Stimulated activated CD8-positive, alpha-beta memory T cell treated with anti-CD3 and anti-CD28 coated beads, Interleukin-4, amount 100 ng/mL, for 48 hours (primary cell): Measurements from ENCODE around the gene IL1A.
A peak's percentile ranks its signal among the peaks of the same experiment; 100 is the strongest.

Source experiments
- DNase-seq: peaks from one replicate; pipeline ENCODE4 v3.0.0-alpha.2; 2020

Gene IL1A

DNA sequence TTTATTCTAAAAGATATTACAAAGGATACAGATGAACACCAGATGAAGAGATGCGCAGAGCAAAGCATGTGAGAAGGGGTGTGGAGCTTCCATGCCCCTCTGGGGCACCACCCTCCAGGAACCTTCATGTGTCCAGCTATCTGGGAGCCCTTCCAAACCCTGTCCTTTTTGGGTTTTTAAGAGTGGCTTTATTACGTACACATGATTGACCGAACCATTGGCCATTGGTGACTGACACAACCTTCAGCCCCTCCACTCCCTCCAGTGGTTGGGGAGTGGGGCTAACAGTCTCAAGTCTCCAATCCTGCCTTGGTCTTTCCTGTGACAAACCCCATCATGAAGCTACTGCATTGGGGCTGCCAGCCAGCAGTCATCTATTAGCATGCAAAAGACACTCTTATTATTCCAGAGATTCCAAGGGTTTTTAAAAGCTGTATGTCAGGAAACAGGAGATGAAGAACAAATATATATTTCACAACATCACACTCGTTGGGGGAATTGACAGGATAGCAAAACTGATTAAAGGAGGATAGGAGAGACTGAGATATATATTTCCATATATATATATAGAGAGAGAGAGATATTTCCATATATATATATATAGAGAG, 32.9 kb upstream of the IL1A start:
- no peak for DNase-seq

DNA sequence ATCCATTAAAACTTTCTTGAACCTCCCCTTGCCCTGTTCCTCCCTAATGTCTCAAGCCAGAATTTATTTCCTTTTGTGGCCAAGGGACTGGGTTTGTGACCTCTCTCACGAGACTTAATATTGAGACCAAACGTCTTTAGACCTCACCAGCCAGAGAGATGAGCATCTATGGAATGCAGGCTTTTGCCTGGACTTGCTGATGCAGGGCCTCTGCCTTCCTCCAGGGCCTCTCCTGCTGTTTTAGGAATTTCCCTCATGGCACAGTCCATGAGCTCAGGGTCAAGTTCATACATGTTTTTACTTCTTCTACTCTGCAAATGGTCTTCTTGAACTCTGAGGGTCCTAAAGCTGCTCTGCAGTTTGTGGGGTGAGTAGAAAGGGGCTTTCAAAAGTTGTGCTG, 30.0 kb upstream of the IL1A start:
- no peak for DNase-seq

- no peak for DNase-seq
Measured at GRCh38 chr2:112813280-112813966, 29.1 kb upstream of the IL1A start.

DNA sequence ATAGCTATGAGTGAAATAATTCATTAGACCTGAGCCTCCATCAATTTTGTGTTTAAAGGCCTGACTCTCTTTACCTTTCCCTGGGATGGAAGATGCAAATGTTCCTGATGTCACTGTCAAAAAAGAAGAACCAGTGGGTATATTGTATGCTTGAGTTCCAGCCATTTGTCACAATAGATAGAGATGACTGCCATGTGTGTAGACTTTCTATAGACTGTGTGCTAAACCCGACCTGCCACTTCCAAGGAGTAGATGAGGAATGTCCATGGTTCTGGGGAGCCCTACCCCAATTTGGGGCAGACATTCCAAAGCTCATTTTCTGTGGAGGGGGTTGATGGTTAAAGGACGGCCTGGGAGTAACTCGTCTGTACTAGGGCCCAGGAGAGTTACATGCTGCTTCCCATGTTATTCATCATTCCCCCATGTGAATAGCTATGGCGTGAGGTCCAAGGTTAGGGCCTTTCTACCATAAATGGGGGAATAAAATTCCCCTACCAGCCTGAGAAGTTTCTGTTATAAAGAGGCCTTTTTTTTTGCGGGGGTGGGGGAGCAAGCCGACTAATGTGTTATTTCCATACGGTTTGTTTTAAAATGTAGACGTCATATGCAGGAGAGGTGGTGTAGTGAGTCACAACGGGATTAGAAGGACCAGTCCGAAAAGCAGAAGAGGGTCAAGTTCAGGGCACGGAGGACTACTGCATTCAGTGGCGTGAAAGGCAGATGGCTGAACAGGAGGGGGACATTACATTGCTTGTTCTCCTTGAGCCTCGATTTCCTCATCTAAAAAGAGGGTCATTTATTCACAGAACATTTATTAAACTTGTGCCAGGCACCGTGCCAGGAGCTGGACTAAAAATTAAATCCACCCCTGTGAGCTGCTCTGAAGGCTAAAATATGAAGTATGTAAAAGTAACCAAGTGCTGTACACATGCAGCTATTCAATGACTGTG, 28.3 kb upstream of the IL1A start:
- DNase-seq: no peak

- no peak for DNase-seq
Measured at GRCh38 chr2:112811841-112812306, 27.6 kb upstream of the IL1A start.

DNA sequence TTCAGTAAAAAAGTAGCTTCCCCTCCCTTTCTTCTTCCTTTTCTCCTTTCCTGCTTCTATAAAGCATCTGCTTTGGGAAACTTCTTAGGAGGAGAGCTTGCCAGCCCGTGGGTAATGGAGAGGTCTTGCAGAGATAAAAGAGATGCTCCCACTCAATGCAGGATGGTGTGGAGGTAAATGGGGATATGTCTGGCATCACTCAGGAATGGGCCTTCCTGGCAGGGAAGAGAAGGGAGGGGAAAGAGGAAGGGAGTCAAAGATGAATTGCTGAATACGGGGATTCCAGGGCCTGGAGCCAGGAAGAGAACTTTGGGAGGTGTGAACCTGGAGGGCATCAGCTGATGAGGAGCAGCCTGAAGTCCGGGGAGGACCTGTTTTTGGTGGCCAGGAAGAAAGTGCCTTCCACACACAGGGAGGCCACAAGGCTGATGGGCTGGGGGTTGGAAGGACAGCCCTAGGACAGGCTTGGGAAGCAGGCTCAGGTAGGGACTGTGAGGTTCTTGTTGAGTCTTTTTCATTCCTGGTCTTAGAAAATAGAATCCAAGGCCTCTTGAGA, 27.1 kb upstream of the IL1A start:
- no peak for DNase-seq

DNA sequence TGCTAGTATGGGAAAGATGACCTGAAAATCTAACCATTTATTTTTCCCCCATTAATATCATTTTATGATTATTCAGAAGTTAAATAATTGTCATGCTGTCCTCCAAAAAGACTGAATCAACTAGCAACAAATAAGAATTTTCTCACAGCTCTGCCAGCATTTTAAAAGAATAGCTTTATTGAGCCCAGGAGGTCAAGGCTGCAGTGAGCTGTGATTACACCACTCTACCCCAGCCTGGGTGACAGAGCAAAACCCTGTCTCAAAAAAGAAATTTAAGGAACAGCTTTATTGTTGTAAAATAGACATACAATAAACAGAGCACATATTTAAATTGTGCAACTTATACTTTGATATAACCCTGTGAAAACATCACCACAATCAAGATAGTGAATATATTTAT, 24.8 kb upstream of the IL1A start:
- DNase-seq: no peak

- no peak for DNase-seq
Measured at GRCh38 chr2:112807233-112807807, 23.0 kb upstream of the IL1A start.

DNA sequence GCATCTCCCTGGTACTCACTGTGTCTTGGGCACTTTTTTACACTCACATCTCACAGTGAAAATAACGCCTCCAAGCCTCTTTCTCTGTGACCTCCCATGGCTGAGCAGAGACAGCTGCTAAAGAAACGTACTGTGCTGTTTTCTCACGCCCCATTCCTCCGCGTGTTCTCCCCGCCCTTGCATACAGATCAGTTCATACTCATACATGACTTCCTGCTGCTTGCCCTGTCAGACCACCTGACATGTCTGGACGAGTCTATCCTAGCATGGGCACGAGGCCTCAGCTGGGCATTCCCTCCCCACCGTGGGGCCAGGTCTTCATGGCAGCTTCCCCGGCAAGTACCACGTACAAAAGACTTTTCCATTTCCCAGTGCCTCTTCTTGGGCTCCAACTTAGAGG, 21.2 kb upstream of the IL1A start:
- DNase-seq: no peak

DNA sequence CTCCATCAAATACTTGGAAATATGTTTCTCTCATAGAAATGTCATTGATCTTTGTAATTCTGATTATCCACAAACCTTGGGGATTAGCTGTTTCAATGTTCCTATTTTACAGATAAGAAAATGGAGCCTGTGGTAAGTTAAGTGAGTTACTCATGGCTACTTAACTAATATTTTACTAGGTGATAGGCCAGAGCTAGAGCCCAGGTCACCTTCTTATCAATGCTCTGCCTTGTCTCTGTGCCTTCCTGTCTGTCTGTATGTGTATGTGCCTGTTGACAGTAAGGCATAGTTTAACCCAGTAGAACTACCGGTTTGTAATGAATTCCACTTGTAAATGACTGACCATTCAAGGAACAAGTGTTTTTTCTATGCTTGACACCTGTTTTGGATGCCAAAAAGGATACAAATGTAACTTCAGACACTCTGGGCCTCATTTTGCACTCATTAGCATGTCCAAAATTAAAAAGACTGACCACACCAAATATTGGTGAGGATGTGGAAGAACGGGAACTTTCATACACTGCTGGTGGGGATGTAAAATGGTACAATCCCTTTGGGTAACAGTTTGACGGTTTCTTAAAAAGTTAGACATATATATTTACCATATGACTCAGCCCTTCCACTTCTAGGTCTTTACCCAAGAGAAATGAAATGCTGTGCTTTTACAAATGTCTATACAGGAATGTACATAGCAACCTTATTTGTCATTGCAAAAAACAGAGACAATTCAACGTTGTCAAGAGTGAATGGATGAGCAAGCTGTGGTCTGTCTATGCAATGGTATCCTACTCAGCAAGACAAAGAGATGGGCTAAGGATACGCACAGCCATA, 19.6 kb upstream of the IL1A start:
- no peak for DNase-seq

DNA sequence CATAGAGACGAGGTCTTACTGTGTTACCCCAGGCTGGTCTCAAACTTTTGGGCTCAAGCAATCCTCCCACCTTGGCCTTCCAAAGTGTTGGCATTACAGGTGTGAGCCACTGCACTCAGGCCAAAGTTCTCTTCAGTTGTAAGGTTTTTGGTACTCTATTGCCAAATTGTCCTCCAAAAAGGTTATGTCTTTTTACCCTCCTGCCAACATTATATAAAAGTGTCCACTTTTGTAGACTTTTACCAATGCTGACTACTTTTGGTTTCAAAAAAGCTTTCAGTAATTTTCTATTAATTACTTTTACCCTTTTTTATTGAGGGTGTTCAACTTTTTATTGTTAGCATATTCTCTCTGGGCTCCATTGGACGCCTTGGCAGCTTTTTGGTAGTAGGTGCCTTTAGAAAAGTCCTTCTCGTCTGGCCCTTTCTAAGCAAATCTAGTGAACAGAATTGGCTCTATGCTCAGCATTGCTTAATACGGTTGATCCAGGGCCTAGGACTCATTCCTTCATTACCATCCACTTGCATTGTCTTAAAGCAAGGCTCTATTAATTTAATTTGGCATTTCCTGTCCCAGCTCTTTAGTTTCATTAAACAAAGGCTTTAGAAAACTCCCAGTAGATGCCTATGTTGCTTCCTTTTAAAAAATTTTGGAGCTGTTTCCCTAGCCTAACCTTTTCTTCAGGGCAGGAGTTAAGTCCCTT, 16.7 kb upstream of the IL1A start:
- no peak for DNase-seq

GRCh38 chr2:112798979-112799975, 15.0 kb upstream of the IL1A start:
- DNase-seq: no peak

- DNase-seq: no peak
Measured at GRCh38 chr2:112796486-112796885, 12.2 kb upstream of the IL1A start.

DNA sequence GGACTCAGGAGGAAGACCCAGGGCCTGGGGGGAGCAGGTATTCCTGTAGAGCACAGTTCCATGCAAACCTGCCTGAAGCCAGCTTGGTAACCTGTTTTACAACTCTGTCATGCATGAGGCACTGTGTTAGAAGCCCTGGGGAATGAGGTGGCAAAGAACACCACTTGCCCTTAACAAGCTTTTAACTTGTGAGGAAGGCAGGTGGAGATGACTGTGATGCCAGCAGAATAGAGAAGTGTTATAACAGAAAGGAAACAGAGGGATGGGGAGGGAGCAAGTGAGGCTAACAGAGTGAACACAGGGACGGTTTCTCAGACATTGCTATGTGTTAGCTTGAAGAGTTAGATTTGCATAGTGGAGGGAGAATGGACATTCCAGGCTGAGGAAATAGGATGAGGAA, 11.5 kb upstream of the IL1A start:
- no peak for DNase-seq

GRCh38 chr2:112794841-112795240, 10.5 kb upstream of the IL1A start:
- no peak for DNase-seq

- peak; percentile 41 for DNase-seq
Measured at GRCh38 chr2:112794131-112794733, 9.9 kb upstream of the IL1A start.

DNA sequence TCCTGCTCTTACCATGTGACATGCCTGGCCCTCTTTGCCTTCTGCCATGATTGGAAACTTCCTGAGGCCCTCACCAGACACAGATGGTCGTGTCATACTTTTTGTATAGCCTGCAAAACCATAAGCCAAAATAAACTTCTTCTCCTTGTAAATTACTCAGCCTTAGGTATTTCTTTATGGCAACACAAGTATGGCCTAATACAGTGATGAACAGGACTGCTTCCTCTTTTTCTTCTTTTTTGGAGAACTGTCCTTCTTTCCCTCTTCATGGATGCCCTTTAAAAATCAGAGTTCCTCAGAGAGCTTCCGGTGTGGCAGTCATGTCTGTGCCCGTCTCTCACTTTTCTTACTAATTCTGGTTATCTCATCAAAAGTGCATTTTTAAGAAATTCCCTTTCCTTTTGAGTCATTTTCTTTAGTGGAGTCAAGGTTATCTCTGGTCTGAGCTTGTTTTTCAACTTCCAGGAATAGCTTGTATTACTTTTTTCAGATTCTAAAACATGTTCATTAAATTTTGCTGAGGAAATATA, 9.2 kb upstream of the IL1A start:
- no peak for DNase-seq

DNA sequence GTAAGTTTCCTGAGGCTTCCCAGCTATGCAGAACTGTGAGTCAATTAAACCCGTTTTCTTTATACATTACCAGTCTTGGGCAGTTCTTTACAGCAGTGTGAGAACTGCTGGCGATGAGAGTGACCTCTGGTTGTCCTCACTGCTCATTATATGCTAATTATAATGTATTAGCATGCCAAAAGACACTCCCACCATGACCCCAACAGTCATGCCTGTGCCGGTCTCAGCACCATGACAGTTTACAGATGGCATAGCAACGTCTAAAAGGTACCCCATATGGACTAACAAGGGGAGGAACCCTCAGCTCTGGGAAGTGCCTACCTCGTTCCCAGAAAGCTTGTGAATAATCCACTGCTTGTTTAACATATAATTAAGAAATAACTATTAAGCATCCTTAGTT, 8.1 kb upstream of the IL1A start:
- no peak for DNase-seq

- no peak for DNase-seq
Measured at GRCh38 chr2:112791693-112792230, 7.5 kb upstream of the IL1A start.
